Ishikawa (cell line): ENCODE data around the gene OCSTAMP.

Experiments
- CEBPB ChIP-seq: IDR thresholded peaks from 2 replicates; pipeline ENCODE4 v1.6.1; 2012
- CREB1 ChIP-seq: IDR thresholded peaks from 2 replicates; pipeline ENCODE4 v1.6.1; 2012; ENCODE audit warnings: low read depth
- EGR1 ChIP-seq: IDR thresholded peaks from 2 replicates; pipeline ENCODE4 v1.6.1; 2012
- EP300 ChIP-seq: IDR thresholded peaks from 2 replicates; pipeline ENCODE4 v1.6.1; 2012; ENCODE audit warnings: borderline replicate concordance
- FOXM1 ChIP-seq: IDR thresholded peaks from 2 replicates; pipeline ENCODE4 v1.6.1; 2012; ENCODE audit warnings: low read depth, borderline replicate concordance
- NFIC ChIP-seq: IDR thresholded peaks from 2 replicates; pipeline ENCODE4 v1.6.1; 2012
- RAD21 ChIP-seq: IDR thresholded peaks from 2 replicates; pipeline ENCODE4 v1.6.1; 2012; ENCODE audit warnings: low read depth
- REST ChIP-seq: IDR thresholded peaks from 2 replicates; pipeline ENCODE4 v1.6.1; 2012; ENCODE audit warnings: low read depth, mild to moderate bottlenecking
- TAF1 ChIP-seq: IDR thresholded peaks from 2 replicates; pipeline ENCODE4 v1.6.1; 2012; ENCODE audit warnings: low read depth, mild to moderate bottlenecking
- TCF12 ChIP-seq: IDR thresholded peaks from 2 replicates; pipeline ENCODE4 v1.6.1; 2012; ENCODE audit warnings: low read depth
- TEAD4 ChIP-seq: IDR thresholded peaks from 2 replicates; pipeline ENCODE4 v1.6.1; 2012
- USF1 ChIP-seq: IDR thresholded peaks from 2 replicates; pipeline ENCODE4 v1.6.1; 2012
- YY1 ChIP-seq: IDR thresholded peaks from 2 replicates; pipeline ENCODE4 v1.6.1; 2012; ENCODE audit warnings: low read depth
- ZBTB7A ChIP-seq: IDR thresholded peaks from 2 replicates; pipeline ENCODE4 v1.6.1; 2012; ENCODE audit warnings: low read depth
- TF ChIP-seq, protein P1 (sequence below): IDR thresholded peaks from 2 replicates; pipeline ENCODE4 v1.6.1; 2012

The OCSTAMP gene, protein sequence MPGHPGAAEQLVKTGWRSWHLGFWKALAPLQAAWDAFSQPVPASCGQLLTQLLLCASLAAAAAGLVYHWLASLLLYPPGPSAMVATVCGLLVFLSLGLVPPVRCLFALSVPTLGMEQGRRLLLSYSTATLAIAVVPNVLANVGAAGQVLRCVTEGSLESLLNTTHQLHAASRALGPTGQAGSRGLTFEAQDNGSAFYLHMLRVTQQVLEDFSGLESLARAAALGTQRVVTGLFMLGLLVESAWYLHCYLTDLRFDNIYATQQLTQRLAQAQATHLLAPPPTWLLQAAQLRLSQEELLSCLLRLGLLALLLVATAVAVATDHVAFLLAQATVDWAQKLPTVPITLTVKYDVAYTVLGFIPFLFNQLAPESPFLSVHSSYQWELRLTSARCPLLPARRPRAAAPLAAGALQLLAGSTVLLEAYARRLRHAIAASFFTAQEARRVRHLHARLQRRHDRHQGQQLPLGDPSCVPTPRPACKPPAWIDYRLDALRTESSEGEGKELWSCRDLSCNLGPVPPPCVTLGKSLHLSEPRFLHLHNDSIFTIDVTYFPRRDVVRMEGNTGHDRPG

GRCh38 chr20:46550461-46550860 lies at the start of gene OCSTAMP:
TSS of gene OCSTAMP (minus strand) at chr20:46550654. CDS start at chr20:46550560, 94 bp downstream.
- TF ChIP-seq EGR1 (no peak), REST (no peak)

DNA sequence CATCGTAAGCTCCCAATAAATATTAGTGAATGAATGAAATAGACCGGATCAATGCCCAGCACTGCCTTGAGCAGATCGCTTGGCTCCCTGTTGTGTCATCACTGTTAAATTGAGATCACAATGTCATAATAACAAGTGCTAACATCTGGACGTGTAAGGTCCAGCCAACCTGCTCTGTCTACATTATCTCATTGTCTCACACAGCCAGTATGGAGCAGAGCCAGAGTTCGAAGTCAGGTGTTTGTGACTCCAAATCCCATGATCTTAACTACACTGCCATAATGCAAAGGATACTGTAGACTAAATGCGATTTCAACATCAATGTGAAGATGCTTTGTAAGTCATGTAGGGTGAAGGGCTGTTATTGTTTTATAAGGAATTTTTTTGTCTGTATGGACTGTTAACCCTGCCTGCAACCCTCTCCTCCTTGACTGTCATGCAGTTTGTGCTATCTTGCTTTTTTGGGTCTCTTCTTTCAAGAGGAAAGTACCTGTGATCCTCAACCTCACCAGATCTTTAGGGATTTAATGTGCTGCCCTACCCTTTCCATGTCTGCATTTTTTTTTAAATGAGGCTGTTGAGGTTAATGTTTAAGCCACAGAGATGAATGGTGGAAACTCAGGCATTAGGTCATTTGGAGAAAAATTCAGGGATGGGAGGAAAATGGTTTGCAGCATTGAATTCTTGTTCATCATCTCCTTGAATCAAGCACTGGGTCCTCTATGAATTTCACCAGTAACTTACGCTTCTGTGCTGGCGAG lies 49.0 kb upstream of the OCSTAMP start:
- no peak for TF ChIP-seq EP300
- TF ChIP-seq CEBPB: no peak
- TF ChIP-seq RAD21: no peak
- TF ChIP-seq REST: no peak
- no peak for TF ChIP-seq FOXM1
- no peak for TF ChIP-seq CREB1
- no peak for TF ChIP-seq TCF12
- TF ChIP-seq NFIC: no peak
- TF ChIP-seq, protein P1, sequence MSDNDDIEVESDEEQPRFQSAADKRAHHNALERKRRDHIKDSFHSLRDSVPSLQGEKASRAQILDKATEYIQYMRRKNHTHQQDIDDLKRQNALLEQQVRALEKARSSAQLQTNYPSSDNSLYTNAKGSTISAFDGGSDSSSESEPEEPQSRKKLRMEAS: no peak
- no peak for TF ChIP-seq YY1
- TF ChIP-seq TAF1: no peak
- no peak for TF ChIP-seq USF1
- TF ChIP-seq ZBTB7A: no peak
- TF ChIP-seq EGR1: no peak
- TF ChIP-seq TEAD4: no peak

DNA sequence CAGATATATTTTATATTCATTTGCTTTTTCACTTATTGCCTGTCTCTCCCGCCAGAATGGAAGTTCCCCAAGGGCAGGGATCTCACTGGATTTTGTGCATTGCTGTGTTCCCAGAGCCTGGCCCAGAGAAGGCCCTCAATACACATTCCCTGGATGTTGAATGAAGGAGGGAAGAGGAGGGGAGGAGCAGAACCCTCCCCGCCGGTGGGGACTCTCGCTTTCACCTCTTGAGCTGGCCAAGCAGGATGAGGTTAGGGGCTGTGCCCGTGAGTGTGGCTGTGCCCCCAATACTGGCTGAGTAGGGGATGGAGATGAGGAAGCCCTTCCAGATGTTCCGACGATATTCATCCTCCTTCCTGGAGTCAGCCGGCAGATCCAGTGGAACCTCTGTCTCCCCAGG lies 45.5 kb upstream of the OCSTAMP start:
- TF ChIP-seq EP300 (no peak), REST (no peak), FOXM1 (no peak), EGR1 (no peak), ZBTB7A (no peak), NFIC (no peak), RAD21 (no peak), TEAD4 (no peak), CEBPB (no peak), TAF1 (no peak), USF1 (no peak), CREB1 (no peak), TCF12 (no peak), YY1 (no peak)
- TF ChIP-seq, protein P1: no peak

DNA sequence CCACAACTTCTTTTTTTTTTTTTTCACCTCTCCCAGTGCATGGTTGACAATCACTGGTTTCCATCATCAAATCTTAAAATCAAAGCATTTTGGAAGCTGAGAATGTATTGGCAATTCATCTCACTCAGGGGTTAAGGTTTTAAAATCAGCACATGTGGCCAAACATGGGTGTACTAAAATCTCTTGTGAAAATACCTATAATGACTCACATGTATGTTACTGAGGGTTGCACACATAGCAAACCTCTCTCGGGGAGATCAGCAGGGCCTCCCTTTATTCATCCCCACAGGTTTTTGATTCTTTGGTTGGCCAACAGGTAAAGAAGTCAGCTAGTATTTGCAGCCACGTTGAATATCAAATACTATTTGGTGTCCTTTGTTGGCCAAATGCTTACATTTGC lies 44.3 kb upstream of the OCSTAMP start:
- TF ChIP-seq NFIC (no peak), EGR1 (no peak), TCF12 (no peak), REST (no peak), RAD21 (no peak), ZBTB7A (no peak), CEBPB (no peak), USF1 (no peak), FOXM1 (no peak), YY1 (no peak), CREB1 (no peak), TAF1 (no peak)
- TF ChIP-seq, protein P1: no peak
